A673 (cell line): ENCODE data around the gene KRTAP4-5.

Experiments
- EZH2 ChIP-seq: fragments of 200-600 bp; sonication (generic); IDR thresholded peaks from 2 replicates; pipeline ENCODE4 v1.6.1; 2017; ENCODE audit warnings: borderline replicate concordance, low read depth, mild to moderate bottlenecking, mixed read lengths, antibody characterized with exemption, low read length; ENCODE audit not compliant: poor library complexity, severe bottlenecking
- TF ChIP-seq, protein P1 (sequence below): fragments of 300-800, 200-600 bp; sonication (generic); conservative IDR thresholded peaks from 2 replicates; pipeline ENCODE4 v1.5.1; 2017; ENCODE audit warnings: low read depth, mild to moderate bottlenecking, antibody characterized with exemption, low read length, moderate library complexity, mixed read lengths

DNA sequence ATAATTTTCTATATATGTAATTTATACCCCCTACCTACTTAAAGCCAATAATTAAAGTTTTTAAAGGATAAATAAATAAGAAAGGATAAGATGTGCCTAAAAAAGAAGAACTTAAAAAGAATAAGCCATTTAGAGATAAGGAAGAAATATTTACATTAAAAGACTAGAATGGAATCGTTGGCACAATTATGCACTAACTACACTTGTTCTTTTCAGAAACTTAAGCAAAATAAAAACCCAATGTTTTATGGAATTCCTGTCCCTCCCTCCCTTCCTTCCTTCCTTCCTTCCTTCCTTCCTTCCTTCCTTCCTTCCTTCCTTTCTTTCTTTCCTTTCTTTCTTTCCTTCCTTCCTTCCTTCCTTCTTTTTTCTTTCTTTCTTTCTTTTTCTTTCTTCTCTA lies 4.8 kb downstream of the KRTAP4-5 start:
- TF ChIP-seq, protein P1, sequence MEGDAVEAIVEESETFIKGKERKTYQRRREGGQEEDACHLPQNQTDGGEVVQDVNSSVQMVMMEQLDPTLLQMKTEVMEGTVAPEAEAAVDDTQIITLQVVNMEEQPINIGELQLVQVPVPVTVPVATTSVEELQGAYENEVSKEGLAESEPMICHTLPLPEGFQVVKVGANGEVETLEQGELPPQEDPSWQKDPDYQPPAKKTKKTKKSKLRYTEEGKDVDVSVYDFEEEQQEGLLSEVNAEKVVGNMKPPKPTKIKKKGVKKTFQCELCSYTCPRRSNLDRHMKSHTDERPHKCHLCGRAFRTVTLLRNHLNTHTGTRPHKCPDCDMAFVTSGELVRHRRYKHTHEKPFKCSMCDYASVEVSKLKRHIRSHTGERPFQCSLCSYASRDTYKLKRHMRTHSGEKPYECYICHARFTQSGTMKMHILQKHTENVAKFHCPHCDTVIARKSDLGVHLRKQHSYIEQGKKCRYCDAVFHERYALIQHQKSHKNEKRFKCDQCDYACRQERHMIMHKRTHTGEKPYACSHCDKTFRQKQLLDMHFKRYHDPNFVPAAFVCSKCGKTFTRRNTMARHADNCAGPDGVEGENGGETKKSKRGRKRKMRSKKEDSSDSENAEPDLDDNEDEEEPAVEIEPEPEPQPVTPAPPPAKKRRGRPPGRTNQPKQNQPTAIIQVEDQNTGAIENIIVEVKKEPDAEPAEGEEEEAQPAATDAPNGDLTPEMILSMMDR, result no peak
- TF ChIP-seq EZH2, result no peak
